ENCODE results near the gene TIMP2.
"Not testable (repeated sequence)": the region's sequence is repeated elsewhere in the genome, so short reads cannot be mapped to it uniquely, and the experiment has no call there.

The TIMP2 gene, protein sequence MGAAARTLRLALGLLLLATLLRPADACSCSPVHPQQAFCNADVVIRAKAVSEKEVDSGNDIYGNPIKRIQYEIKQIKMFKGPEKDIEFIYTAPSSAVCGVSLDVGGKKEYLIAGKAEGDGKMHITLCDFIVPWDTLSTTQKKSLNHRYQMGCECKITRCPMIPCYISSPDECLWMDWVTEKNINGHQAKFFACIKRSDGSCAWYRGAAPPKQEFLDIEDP

DNA sequence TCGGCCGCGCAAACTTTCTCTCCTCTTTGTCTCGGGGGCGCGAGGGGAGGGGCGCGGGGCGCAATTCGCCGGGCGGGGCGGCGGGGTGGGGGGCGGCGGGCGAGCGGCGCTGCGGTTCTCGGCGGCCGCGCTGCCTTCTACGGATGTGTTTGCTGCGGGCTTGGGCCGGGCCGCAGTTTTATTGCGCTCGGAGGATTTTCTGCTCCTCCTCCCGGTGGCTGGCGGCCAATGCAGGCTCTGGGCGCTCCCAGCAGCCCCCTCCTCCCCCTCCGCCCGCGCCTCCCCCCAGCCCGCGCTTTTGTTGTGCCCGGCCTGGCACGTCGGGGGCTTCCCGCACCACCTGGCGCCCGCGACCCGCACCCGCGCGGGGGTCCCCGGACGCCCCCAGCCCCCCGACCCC lies at the start of gene TIMP2:
Gene TIMP2, minus strand, starts transcription at position 154 of the 400 bp plus-strand sequence. CDS start 299 bp downstream, outside the sequence.
- DNase-seq: peak; percentile 26 to 64

DNA sequence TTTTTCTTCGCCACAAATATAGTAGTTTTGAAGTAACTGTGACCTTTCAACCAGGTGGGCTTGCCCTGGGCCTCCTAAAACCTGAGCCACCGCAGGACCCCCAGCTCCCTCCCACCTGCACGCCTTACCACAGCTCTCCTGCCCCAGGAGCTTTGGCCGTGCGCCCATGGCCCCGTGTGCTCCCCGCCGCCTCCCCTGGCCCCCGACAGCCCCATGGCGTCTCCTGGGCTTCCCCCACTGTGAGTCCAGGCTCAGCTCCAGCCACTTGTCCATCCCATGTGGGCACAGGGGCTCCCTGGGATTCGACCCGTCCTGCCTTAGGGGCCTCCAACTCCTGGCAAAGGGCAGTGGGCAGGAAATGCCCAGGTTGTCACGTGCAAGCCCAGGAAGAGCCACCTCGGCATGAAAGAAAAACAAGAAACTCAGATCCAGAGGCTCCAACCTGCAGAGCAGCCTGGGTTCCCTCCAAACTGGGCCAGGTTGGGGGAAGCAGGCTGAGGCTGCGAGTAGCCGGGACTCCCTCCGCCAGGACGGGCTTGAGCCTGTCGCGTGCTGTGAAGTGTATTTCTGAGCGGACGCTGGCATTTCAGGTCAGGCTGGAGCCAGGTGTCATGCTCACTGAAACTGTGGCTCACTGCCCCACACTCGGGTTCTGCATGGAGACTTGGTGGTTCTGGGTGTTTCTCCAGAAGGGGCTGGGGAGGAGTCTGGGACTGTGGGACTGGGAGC lies 48.8 kb upstream of the TIMP2 start:
- DNase-seq: no peak

DNA sequence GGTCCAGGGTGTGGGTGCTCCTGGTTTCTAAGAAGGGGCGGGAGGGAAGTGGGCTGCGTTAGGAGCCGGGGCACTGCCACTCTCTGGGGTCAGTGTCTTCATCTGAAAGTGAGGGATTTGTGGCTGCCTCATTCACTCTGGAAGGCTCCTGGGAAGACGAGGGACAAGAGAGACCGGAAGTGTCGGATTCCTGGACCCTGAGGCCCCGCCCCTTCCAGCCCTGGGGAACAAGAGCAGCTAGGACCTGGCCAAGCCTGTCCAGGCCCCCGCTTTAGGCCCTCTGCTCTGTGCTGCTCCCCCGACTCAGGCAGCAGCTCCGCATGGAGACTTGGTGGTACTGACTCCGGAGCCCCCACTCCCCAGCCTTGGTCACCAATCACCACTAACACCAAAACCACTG lies 48.0 kb upstream of the TIMP2 start:
- no peak for DNase-seq

DNA sequence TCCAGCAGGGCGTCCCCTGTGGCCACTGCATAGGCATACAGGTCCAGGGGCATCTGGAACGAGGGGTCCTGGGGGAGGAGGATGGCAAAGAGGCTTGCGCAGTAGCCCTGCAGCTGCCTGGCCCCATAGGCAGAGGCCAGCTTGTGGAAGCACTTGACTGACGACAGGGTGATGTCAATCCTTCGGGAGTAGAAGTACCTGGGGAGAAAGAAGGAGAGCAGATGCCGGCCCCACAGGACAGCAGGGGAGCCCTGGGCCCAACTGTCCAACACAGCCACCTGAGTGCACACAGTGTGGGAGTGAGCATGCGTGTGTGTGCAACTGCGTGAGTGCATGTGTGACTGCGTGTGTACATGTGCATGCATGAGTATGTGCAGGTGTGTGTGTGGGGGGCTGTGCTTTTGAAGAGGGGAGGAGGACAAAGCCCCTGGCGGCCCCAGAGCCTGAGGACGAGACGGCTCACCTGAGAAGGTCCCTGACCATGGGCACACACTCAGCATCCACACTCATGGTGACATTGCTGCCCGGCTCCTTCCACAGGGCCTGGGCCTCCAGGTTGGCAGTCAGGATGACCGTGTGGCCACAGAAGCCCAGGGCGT lies 47.4 kb upstream of the TIMP2 start:
- no peak for DNase-seq

DNA sequence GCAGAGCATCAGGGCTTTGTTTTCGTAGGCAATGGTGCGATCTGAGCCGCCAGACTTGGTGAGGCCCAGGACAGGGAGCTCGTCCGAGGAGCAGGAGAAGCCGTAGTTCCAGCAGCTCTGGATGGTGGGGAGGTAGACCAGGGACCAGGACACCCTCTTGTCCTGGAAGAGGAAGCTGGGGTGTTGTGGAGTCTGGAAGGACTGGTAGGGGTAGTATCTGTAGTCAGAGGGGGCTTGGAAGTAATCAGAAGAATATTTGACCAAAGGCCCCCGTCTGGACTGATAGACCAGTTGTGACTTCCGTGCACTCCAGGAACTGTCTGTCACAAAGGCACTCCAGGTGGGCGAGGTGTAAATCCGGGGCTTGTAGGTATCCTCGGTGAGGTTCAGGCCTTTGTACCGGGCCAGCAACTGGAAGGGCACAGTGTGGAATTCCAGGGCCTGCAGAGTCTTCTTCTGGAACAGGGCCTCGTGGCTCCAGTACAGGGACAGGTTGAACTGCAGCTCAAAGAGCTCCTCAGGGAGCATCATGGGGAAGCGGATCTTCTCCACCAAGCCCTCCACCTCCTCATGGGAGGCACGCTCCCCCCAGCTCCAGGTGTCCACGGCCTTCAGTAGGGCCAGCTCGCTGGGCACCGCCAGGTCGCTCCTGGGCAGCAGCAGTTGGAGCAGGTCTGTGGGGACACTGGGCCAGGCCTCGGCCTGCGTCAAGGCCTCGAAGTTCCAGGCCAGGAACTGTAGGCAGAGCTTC lies 46.7 kb upstream of the TIMP2 start:
- no peak for DNase-seq

DNA sequence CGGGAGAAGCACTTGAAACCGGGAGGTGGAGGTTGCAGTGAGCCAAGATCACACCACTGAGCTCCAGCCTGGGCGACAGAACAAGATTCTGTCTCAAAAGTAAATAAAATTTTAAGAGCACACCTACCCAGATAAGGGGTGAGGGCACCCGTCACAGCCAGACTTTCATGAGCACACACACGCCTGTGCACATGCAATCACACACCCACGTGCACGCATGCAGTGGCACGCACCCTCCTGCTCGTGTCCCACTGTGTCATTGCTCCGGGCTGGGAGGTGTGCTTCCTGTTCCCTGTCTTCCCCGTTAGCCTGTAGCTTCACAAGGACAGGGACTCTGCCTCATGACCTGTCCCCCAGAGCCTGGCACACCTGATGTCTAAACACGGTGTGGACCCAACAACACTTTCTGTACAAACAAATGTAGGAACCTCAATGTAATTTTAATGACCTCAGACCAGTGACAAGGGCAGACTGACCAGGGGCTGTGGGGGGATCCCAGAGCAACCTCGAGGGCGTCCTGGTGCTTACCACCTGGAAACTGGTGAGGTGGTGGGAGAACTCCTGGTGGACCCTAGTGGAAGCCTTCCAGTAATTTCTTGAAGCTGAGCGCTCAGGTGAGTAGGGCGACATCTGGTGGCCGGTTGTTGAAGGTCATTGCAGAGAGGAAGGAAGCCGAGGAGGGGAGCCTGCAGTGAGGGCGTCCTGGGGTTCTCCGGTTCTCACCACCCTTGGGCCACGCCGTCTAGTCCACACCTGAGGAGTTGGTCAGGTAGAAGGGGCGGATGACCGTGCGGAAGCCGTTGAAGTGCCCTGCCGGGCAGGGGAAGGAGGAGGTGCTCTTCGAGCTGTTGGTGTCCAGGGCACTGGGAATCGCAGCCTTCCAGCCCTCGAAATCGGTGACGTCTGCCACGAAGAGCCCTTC lies 45.9 kb upstream of the TIMP2 start:
- peak; percentile 15 to 61 for DNase-seq

DNA sequence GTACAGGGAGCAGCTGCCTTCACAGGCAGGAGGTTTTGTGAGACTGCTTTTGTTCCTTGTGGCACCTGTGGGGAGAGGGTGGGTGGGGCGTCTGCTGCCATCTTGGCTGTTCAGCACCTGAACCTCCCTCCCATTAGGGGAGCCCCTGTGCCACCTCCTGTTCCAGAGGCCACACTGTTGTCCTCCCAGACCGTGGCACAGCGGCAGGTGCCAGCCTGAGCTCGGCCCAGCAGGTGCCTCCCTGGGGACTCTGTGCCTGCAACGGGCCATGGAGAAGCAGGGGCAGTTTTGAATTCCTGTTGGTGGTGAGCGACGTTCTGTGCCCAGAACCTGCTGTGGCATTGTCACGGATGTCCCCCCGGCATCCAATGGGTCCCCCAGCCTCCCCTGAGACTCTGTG lies 44.7 kb upstream of the TIMP2 start:
- no peak for DNase-seq

DNA sequence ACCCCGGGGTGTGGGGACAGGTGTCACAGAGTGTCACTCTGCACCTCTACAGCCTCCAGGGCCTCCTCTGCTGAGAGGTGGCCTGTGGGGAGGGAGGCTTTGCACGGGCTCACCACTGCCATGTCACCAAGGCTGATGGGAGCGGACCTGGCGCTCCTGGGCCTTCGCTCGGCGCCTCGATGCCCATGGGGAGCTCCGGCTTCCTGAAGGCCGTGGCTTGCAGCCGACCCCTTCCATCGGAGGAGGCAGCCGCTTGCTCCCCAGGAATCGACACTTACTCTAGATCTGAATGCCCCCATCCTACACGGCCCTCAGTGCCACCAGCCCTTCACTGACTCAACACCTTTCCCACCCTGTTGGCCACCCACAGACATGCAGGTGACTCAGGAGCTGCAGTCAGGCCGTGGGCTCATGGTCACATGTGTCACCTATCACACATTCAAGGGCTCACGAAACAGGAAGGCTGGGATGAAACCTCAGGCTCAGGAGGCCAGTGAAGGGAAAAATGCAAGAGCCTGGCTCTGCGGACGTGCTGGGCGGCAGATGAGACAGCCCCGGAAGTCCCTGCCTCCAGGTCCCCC lies 42.7 kb upstream of the TIMP2 start:
- no peak for DNase-seq

DNA sequence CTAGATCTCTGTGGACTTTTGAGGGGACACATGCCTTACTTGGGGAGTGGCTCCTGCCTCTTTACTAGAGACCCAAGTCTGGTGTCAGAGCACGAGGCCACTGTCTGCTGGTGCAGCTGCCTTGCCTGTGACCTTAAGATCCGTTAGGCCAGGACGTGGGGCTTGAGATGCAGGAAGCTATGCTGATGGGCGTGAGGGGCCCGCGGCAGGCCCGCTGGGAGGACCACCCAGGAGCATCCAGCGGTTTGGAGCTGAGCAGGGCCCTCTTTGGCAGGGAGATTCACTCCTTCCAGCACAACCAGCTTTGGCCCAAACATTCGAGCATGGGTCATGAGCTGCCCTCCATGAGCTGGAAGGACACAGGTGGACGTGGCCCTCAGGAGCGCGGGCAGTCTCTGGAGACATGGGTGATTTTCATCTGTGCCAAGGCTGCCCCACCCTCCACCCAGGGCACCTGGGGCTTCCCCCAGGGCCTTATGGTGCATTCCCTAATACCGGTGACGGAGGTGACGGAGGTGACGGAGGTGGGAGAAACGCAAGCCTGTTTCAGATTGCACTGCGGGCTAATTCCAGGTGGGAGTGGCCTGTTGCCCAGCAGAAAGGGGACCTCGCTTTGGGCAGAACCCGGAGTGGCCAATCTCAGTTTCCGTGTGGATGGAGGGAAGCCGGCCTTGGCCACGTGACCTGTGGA lies 41.9 kb upstream of the TIMP2 start:
- no peak for DNase-seq

DNA sequence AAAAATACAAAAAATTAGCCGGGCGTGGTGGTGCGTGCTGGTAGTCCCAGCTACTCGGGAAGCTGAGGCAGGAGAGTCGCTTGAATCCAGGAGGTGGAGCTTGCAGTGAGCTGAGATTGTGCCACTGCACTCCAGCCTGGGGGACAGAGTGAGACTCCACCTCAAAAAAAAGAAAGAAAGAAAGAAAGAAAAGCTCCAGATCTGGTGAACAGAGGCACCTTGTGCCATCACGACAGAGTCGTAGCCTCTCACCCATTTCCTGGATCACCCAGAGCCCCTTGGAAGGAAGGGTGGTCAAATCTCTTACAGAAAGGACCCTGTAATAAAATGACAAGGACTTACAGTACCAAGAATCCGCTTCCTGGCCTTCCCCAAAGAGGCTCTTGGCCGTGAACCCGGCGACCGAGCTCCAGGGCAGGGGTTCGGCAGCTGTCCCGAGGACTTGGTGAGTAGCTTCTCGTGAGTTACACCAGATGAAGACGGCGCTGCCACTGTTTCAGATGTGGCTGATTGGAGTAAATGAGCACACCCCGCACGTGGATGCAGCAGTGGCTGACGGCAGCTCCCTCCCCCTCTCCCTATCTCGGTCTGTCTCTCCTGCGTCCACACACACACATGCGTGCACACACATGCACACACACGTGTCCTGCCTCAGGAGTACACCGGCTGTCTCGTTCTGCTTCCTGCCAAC lies 41.1 kb upstream of the TIMP2 start:
- no peak for DNase-seq

DNA sequence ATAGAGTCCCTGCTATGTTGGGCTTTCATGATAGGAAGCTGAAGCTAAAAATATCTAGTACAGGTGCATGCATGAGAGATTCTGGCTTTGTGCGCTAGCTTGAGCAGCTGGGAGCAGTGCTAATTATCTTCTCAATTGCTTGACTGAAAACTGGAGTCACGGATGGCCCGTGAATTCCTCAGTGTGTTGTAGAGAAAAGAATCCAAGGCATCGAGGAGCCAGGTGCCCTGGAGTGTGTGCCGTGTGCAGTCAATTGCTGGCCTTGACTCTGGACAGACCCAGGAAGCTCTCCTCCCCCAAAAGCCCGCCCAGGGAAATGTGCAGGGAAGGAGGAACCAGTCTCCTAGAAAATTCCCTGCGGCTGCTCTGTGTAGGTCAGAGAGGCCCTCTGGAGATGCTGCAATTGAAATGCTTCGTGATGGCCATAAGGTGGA lies 40.3 kb upstream of the TIMP2 start:
- DNase-seq: no peak

DNA sequence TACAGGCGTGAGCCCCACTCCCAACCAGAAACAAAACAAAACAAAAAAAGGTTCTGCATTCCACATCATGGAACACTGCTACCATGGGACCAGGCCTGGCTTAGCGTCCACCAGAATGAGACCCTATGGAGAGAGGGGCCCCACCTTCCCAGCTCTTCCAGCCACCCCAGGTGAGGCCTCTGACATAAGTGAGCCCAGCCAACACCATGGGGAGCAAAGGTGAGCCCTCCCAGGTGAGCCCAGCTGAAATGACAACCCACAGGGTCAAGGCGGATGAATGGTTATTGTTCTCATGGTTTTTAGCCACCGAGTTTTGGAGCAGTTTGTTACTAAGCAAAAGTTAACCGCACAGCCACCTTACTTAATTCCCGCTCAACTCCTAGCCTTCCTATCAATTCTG lies 38.2 kb upstream of the TIMP2 start:
- no peak for DNase-seq

DNA sequence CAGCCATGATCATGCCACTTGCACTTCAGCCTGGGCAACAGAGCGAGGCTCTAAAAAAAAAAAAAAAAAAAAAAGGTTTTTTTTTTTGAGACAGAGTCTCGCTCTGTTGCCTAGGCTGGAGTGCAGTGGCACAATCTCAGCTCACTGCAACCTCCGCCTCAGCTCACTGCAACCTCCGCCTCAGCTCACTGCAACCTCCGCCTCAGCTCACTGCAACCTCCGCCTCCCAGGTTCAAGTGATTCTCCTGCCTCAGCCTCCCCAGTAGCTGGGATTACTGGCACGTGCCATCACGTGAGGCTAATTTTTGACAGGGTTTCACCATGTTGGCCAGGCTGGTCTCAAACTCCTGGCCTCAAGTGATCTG lies 37.8 kb upstream of the TIMP2 start:
- not testable (repeated sequence) for DNase-seq

DNA sequence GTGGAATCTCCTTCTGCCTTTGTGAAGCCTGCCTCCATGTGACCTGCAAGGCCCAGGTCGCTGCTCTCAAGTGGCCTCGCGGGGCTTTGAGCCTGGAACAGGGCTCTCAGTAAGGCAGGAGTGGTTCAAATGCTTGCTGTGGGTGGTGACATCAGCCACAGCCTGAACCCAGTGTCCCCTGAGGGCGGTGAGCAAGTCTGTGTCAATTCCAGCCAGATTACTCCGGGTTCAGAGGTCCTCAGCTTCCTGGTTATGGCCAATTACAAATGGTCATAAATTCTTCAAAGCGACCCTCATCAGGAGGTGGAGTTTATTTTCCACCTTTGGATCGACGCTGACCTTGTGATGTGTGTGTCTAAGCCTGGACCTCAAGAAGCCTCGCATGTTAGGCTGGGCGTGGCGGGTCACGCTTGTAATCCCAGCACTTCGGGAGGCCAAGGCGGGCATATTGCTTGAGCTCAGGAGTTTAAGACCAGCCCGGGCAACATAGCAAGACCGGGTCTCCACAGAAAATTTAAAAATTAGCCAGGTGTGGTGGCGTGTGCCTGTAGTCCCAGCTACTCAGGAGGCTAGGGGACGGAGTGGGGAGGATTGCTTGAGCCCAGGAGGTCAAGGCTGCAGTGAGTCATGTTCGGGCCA lies 37.3 kb upstream of the TIMP2 start:
- DNase-seq: peak in 1 of 2 experiments; percentile 10

DNA sequence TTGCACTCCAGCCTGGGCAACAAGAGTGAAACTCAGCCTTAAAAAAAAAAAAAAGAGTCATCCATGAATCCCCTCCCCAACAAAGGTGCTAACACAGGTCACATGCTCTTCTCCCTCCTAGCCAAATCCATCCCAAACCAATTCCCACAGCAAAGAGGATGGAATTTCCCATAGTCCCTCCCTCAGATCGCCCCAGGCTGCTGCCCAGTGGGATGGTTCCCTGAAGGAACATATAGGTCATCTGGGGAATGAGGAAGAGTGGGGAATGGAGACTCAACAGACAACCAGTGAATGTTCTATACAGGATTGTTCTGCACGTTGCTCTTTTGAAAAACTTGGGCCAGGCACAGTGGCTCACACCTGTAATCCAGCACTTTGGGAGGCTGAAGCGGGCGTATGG lies 36.4 kb upstream of the TIMP2 start:
- no peak for DNase-seq

DNA sequence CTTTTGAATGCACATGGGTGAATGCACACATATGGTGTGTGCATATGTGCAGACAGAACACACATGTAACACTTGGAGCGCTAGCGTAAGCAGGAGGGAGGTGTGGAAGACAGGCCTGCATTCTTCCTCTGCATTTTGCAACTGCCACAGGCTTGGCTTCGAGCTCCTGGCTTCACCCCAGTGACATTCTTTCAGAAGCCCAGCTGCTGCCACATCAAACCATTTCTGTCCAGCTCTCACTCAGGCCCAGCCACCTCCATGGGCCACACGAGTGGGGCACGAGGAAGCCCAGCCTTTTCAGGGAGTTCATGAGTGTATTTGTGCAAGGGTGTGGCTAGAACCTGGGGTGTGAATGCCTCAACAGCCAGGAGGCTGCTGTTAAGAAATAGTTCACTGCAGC lies 35.7 kb upstream of the TIMP2 start:
- no peak for DNase-seq

DNA sequence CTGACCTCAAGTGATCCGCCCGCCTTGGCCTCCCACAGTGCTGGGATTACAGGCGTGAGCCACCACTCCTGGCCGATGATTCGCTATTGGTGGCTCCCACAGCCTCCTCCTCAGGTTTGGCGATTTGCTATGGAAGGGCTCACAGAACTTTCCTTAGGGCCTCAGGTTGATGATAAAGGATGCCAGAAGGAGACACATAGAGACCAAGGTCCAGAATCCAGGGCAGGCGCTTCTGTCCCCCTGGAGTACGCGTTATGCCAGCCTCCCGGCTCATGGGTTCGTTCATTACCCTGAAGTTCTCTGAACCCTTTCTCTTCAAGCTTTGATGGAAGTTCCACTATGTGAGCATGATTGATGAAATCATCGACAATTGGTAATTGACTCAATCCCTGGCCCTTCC lies 34.6 kb upstream of the TIMP2 start:
- DNase-seq: no peak

DNA sequence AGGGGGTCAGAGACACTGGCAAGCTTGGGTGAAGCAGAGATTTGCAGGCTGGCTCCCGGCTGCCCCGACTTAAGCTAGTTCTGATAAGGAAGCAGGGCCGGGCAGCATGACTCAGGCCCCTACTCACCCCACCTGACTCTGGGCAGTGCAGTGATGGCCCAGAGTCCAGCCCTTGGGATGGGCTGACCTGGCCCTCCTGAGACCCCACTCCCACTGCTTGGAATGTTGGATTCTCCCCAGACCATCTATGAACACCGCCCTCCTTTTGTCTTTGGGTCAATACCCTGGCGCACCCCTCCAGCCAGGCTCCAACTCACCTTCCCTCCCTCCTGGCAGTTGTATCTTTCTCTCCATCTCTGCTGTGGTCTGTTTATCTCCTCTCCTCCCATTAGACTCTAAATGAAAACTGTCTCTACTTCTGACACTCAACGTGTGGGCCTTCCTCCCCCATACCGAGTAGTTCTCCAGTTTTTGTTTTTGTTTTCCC lies 33.5 kb upstream of the TIMP2 start:
- DNase-seq: no peak

DNA sequence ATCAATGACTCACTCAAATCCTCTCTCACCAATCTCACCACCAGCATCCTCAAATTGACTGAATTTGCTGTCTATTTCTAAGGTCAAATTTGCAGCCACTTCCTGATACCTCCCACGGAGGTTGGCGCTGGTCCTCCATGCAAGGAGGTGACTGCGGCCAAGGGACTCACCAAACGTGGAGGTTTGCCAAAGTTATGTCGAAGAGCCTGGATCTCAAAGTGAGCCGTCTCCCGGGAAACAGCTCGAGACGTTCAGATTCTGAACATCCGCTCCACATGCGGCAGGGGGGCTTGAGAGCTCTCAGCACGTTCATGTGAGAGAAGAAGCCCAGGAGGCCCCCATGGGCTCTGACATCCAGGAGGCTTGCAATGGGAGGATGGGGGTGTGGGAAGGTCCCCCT lies 31.9 kb upstream of the TIMP2 start:
- no peak for DNase-seq

DNA sequence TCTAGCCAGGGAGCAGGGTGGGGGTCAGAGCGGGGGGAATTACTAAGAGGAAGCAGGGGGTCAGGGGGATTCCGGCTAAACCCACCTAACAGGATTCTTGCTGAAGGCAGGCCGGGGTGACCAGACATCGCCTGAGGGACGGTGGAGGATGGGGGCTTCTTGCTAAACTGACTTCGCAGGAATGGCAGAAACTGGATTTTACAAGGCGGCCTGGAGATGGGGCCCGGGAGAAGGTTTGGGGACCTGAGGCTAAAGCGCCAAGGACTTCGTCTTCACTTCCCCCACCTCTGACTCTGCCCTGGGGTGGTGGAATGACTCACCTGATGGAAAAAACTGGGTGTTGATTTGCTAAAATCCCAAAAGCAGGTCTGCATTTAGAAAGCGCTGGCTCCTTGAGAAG lies 31.1 kb upstream of the TIMP2 start:
- no peak for DNase-seq
